Hepatocyte (in vitro differentiated cells): ENCODE results near the gene SNX1. TPM values are rescaled to one million over a fixed set of nuclear protein-coding genes. Genes with fewer than 3 reads are reported as not detected.

Experiments
- DNase-seq: peaks from one replicate; pipeline ENCODE4 v3.0.0-alpha.2; 2016; ENCODE audit warnings: low spot score
- H2AFZ ChIP-seq: fragments of 200-600 bp; sonication (generic); 2 replicates; pipeline ENCODE4 v1.6.0; 2016; ENCODE audit warnings: antibody characterized with exemption, mild to moderate bottlenecking
- H3K27ac ChIP-seq: fragments of 200-600 bp; sonication (generic); 2 replicates; pipeline ENCODE4 v1.5.1; 2016; ENCODE audit warnings: mild to moderate bottlenecking
- H3K27me3 ChIP-seq: fragments of 200-600 bp; sonication (generic); 2 replicates; pipeline ENCODE4 v1.6.1; 2016
- H3K36me3 ChIP-seq: fragments of 200-600 bp; sonication (generic); replicated peaks from 2 replicates; pipeline ENCODE4 v1.5.1; 2016; ENCODE audit warnings: low read depth; ENCODE audit not compliant: insufficient read depth
- H3K4me1 ChIP-seq: fragments of 200-600 bp; sonication (generic); 2 replicates; pipeline ENCODE4 v1.5.1; 2016; ENCODE audit warnings: mild to moderate bottlenecking, moderate library complexity; ENCODE audit not compliant: insufficient read depth
- H3K4me2 ChIP-seq: fragments of 200-600 bp; sonication (generic); 2 replicates; pipeline ENCODE4 v1.6.0; 2016
- H3K4me3 ChIP-seq: fragments of 200-600 bp; sonication (generic); 2 replicates; pipeline ENCODE4 v1.5.1; 2016; ENCODE audit warnings: mild to moderate bottlenecking
- H3K79me2 ChIP-seq: fragments of 200-600 bp; sonication (generic); 2 replicates; pipeline ENCODE4 v1.6.0; 2017; ENCODE audit warnings: mild to moderate bottlenecking
- H3K9me2 ChIP-seq: fragments of 200-600 bp; sonication (generic); replicated peaks from 2 replicates; pipeline ENCODE4 v1.6.0; 2017; ENCODE audit warnings: mild to moderate bottlenecking; ENCODE audit not compliant: insufficient read depth
- H3K9me3 ChIP-seq: fragments of 200-600 bp; sonication (generic); 2 replicates; pipeline ENCODE4 v1.5.1; 2016; ENCODE audit warnings: low read depth, mild to moderate bottlenecking
- H4K20me1 ChIP-seq: fragments of 200-600 bp; sonication (generic); 2 replicates; pipeline ENCODE4 v1.6.0; 2016; ENCODE audit warnings: mild to moderate bottlenecking; ENCODE audit not compliant: insufficient read depth, poor library complexity, severe bottlenecking
- EZH2 ChIP-seq: fragments of 200-600 bp; sonication (generic); IDR thresholded peaks from 2 replicates; pipeline ENCODE4 v1.6.1; 2016; ENCODE audit warnings: antibody characterized with exemption, mild to moderate bottlenecking, borderline replicate concordance
- EZH2phosphoT487 ChIP-seq: fragments of 200-600 bp; sonication (generic); IDR thresholded peaks from one replicate; pipeline ENCODE4 v1.6.1; 2018; ENCODE audit warnings: antibody characterized with exemption, mild to moderate bottlenecking, low read depth, moderate library complexity; ENCODE audit not compliant: unreplicated experiment, severe bottlenecking
- WGBS: methylation state at CpG from one replicate; pipeline ENCODE4 v1.1.6; 2016; ENCODE audit warnings: low lambda C conversion rate; ENCODE audit errors: missing lambda C conversion rate; 5-methylcytosine and 5-hydroxymethylcytosine counted together
- polyA plus RNA-seq: library from polyadenylated mRNA; unstranded; fragments of >200 nt; fragmentation: Nextera tagmentation; extraction: Ambion mirVana; gene quantifications from 2 replicates; pipeline ENCODE4 v1.2.1, GENCODE V29; 2016
- total RNA-seq: library from RNA; depleted of rRNA; stranded (reverse); fragments of >200 nt; gene quantifications from 2 replicates; pipeline ENCODE4 v1.2.3, GENCODE V29; 2014
- TF ChIP-seq, protein P1 (sequence below): fragments of 200-600 bp; sonication (generic); IDR thresholded peaks from 2 replicates; pipeline ENCODE4 v1.5.1; 2016; ENCODE audit warnings: antibody characterized with exemption, mild to moderate bottlenecking; ENCODE audit not compliant: poor library complexity

The SNX1 gene
- total and polyA plus RNA-seq, 2 experiments from 2014 or later: 64.9 to 103 TPM

DNA sequence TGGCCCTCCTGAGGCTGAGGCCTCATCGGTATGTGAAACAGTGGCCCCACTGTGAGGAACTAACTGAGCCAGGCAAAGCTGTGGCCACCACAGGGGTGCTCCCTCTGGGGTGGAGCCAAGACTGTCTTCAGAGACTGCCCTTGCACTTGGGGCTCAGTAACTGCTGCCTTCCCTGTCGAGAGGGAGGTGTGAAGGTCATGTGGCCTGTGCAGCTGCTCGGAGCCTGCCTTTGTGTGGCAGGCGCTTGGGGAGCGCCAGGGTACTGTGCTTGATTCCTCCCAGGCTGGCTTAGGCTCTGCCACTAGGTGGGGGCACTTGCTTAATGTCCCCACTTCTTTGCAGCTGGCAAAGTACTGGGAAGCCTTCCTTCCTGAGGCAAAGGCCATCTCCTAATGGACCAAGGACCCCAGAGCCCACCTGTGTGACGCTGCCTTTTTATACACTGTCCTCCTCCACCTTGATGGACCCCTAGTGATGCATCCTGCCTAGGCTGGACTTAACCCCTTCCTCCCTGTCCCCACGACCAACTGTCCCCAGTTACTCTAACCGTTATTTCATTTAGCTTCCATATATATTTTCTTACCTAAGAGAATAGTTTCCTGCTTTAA, 41.5 kb downstream of the SNX1 start:
- H3K36me3 ChIP-seq: peaks cover 3% of the 10 kb centered on the region
- DNase-seq: no peak
- no peaks in the 10 kb centered on the region for H3K9me2 ChIP-seq
- no peaks in the 10 kb centered on the region for H3K9me3 ChIP-seq
- H3K27ac ChIP-seq: no peak overlapping the region
- H3K4me3 ChIP-seq: no peak overlapping the region
- H4K20me1 ChIP-seq: no peaks in the 10 kb centered on the region
- H2AFZ ChIP-seq: no peak overlapping the region
- no peaks in the 10 kb centered on the region for H3K4me1 ChIP-seq
- H3K27me3 ChIP-seq: no peaks in the 10 kb centered on the region
- no peaks in the 10 kb centered on the region for H3K79me2 ChIP-seq
- TF ChIP-seq, protein P1, sequence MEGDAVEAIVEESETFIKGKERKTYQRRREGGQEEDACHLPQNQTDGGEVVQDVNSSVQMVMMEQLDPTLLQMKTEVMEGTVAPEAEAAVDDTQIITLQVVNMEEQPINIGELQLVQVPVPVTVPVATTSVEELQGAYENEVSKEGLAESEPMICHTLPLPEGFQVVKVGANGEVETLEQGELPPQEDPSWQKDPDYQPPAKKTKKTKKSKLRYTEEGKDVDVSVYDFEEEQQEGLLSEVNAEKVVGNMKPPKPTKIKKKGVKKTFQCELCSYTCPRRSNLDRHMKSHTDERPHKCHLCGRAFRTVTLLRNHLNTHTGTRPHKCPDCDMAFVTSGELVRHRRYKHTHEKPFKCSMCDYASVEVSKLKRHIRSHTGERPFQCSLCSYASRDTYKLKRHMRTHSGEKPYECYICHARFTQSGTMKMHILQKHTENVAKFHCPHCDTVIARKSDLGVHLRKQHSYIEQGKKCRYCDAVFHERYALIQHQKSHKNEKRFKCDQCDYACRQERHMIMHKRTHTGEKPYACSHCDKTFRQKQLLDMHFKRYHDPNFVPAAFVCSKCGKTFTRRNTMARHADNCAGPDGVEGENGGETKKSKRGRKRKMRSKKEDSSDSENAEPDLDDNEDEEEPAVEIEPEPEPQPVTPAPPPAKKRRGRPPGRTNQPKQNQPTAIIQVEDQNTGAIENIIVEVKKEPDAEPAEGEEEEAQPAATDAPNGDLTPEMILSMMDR: no peak
- TF ChIP-seq EZH2phosphoT487 (no peak), EZH2 (no peak)
- H3K4me2 ChIP-seq: no peak overlapping the region
- 87% methylated on average over 8 of the region's 8 CpGs for WGBS

DNA sequence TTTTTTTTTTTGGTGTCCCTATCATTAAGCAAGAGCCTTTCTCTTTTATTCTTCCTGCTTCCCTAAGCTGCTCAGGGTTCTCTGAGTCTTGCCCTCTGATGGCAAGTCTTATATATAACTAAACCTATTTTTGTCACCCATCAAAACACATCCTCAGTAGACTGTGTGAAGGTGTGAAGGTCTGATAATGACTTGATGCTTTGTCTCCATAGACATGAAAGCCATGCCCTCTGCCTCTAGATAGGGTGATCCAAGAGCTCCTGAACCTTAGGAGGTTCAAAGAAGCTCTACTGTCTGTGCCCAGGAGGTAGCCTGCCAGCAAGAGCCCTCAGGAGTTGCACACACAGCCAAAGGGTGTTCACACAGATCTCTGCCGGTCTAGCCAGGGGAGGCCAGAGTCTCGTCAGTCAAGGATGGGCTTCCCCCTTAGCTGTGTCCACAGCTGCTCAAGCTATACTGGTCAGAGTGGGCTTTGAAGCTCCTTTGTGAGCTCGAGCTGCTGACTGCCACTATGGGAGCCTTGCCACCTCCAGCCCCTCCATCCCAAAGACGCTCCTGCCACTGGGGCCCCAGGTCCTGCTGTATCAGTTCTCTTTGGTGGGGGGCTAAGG, 42.7 kb downstream of the SNX1 start:
- Histone ChIP-seq H2AFZ (no peak overlapping the region), H3K4me1 (no peaks in the 10 kb centered on the region), H3K9me2 (no peaks in the 10 kb centered on the region), H3K27ac (no peak overlapping the region), H3K9me3 (no peaks in the 10 kb centered on the region), H3K4me2 (no peak overlapping the region), H3K36me3 (peaks cover 3% of the 10 kb centered on the region), H3K79me2 (no peaks in the 10 kb centered on the region), H3K27me3 (no peaks in the 10 kb centered on the region), H3K4me3 (no peak overlapping the region), H4K20me1 (no peaks in the 10 kb centered on the region)
- 91% methylated on average over 4 of the region's 4 CpGs for whole genome bisulfite sequencing
- DNase-seq: no peak
- TF ChIP-seq, protein P1: no peak
- TF ChIP-seq EZH2 (no peak), EZH2phosphoT487 (no peak)

DNA sequence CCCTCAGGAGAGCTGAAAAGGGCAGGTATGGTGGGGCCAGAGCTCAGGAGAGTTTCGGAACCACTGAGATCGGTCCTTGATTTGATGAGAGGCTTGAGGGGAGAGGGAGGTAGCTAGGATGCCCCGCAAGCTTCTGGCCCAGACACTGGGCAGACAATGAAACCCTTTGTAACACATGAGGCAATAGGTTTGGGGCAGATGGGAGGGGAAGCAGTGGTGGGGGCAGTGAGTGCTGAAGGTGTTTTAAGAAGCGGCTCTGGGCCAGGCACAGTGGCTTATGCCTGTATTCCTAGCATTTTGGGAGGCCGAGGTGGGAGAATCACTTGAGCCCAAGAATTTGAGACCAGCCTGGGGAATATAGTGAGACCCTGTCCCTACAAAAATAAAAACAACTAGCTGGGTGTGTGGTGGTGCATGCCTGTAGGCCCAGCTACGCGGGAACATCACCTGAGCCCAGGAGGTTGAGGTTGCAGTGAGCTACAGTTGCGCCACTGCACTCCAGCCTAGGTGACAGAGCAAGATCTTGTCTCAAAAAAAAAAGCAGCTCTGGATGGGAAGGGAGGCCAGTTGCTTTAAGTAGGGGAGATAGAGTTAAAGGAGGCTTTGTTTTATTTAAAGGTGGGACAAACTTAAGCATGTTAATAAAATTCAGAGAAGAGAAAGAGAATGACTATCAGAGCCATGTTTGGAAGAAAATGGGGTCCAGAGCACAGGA, 46.2 kb downstream of the SNX1 start:
- Histone ChIP-seq H3K4me3 (no peak overlapping the region), H3K36me3 (peaks cover 3% of the 10 kb centered on the region), H4K20me1 (no peaks in the 10 kb centered on the region), H3K79me2 (no peaks in the 10 kb centered on the region), H3K27me3 (no peaks in the 10 kb centered on the region), H3K9me2 (no peaks in the 10 kb centered on the region), H3K4me1 (peaks cover 5% of the 10 kb centered on the region), H2AFZ (no peak overlapping the region), H3K9me3 (no peaks in the 10 kb centered on the region), H3K4me2 (no peak overlapping the region), H3K27ac (no peak overlapping the region)
- DNase-seq: no peak
- 96% methylated on average over 8 of the region's 8 CpGs for WGBS
- TF ChIP-seq EZH2 (no peak), EZH2phosphoT487 (no peak)
- TF ChIP-seq, protein P1: no peak
